ENCODE measurements around the gene CADM4. TPM values are rescaled to one million over a fixed set of nuclear protein-coding genes. Genes with fewer than 3 reads are reported as not detected.

Gene CADM4
- total RNA-seq, 4 donors from 2014 or later, result 2.6 to 4.5 (median 4.2) TPM

- ATAC-seq, result no peak
- DNase-seq, result no peak
- H3K36me3 ChIP-seq, result no peaks in the 10 kb centered on the region
- in situ Hi-C loops (cut with MboI; ENCODE audit: low sequenced_read_pairs in 4 of 4) (no loop called here), intact Hi-C loops (cut with DNase I; ENCODE audit: low total_unique reads) (no loop called here)
- H3K9me3 ChIP-seq, result no peaks in the 10 kb centered on the region
- TF ChIP-seq, protein P1, sequence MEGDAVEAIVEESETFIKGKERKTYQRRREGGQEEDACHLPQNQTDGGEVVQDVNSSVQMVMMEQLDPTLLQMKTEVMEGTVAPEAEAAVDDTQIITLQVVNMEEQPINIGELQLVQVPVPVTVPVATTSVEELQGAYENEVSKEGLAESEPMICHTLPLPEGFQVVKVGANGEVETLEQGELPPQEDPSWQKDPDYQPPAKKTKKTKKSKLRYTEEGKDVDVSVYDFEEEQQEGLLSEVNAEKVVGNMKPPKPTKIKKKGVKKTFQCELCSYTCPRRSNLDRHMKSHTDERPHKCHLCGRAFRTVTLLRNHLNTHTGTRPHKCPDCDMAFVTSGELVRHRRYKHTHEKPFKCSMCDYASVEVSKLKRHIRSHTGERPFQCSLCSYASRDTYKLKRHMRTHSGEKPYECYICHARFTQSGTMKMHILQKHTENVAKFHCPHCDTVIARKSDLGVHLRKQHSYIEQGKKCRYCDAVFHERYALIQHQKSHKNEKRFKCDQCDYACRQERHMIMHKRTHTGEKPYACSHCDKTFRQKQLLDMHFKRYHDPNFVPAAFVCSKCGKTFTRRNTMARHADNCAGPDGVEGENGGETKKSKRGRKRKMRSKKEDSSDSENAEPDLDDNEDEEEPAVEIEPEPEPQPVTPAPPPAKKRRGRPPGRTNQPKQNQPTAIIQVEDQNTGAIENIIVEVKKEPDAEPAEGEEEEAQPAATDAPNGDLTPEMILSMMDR (IDR thresholded peaks at IDR 0.05 in 4 of 5, conservative IDR thresholded peaks at IDR 0.05 in 1 of 5), result no peak
- TF ChIP-seq POLR2A (IDR thresholded peaks at IDR 0.05), result no peak
- no peak overlapping the region for H3K27ac ChIP-seq
- H3K27me3 ChIP-seq, result no peaks in the 10 kb centered on the region
- peaks cover 8 to 19% of the 10 kb centered on the region in 2 donors for H3K4me1 ChIP-seq
- no peak overlapping the region for H3K4me3 ChIP-seq
Observed at GRCh38 chr19:43622956-43623355, 16.7 kb downstream of the CADM4 start.

GRCh38 chr19:43622070-43622469, 17.6 kb downstream of the CADM4 start:
- Histone ChIP-seq H3K27ac (no peak overlapping the region), H3K36me3 (no peaks in the 10 kb centered on the region), H3K4me1 (peaks cover 8 to 19% of the 10 kb centered on the region in 2 donors), H3K9me3 (no peaks in the 10 kb centered on the region), H3K27me3 (no peaks in the 10 kb centered on the region), H3K4me3 (no peak overlapping the region)
- TF ChIP-seq, protein P1 (IDR thresholded peaks at IDR 0.05 in 4 of 5, conservative IDR thresholded peaks at IDR 0.05 in 1 of 5), result no peak
- no peak for TF ChIP-seq POLR2A (IDR thresholded peaks at IDR 0.05)
- in situ Hi-C loops (cut with MboI; ENCODE audit: low sequenced_read_pairs in 4 of 4), result no loop called here
- ATAC-seq, result no peak
- intact Hi-C loops (cut with DNase I; ENCODE audit: low total_unique reads), result no loop called here
- DNase-seq, result no peak

GRCh38 chr19:43620061-43621001, 19.3 kb downstream of the CADM4 start:
- Histone ChIP-seq H3K4me3 (peak overlapping the region; percentile 82 to 99 (median 90)), H3K9me3 (no peaks in the 10 kb centered on the region), H3K27ac (peak overlapping the region; percentile 90 to 96 (median 94)), H3K27me3 (no peaks in the 10 kb centered on the region), H3K4me1 (peaks cover 8 to 19% of the 10 kb centered on the region in 2 donors), H3K36me3 (no peaks in the 10 kb centered on the region)
- ATAC-seq (no peak), DNase-seq (no peak)
- intact Hi-C loops (cut with DNase I; ENCODE audit: low total_unique reads) (loop anchor here (2.0 kb wide), 1 partner anchor 18 kb away; the partner anchor contains the start of gene CADM4), in situ Hi-C loops (cut with MboI; ENCODE audit: low sequenced_read_pairs in 4 of 4) (no loop called here)
- TF ChIP-seq, protein P1 (IDR thresholded peaks at IDR 0.05 in 4 of 5, conservative IDR thresholded peaks at IDR 0.05 in 1 of 5), result no peak
- TF ChIP-seq POLR2A (IDR thresholded peaks at IDR 0.05), result no peak

GRCh38 chr19:43619262-43620060, 20.2 kb downstream of the CADM4 start, which contains the start of gene ZNF428:
TSS of gene ZNF428 (minus strand) at chr19:43619629. CDS start at chr19:43614304, 5,325 bp downstream.
- intact Hi-C loops (cut with DNase I; ENCODE audit: low total_unique reads), result loop anchor here (1.0 to 5.0 kb wide), 3 partner anchors 19 to 47 kb away; partner anchors contain the start of genes CADM4, IRGQ and ZNF576
- DNase-seq (peak; percentile 70 to 84), ATAC-seq (peak; percentile 88 to 91)
- peak within 1 kb of the TSS; percentile 82 to 99 (median 90) for H3K4me3 ChIP-seq
- H3K27ac ChIP-seq, result peak within 1 kb of the TSS; percentile 90 to 96 (median 94)
- H3K36me3 ChIP-seq, result no peaks in the 10 kb centered on the region
- no peaks in the 10 kb centered on the region for H3K9me3 ChIP-seq
- H3K4me1 ChIP-seq, result peaks cover 8 to 19% of the 10 kb centered on the region in 2 donors
- H3K27me3 ChIP-seq, result no peaks in the 10 kb centered on the region
- peak; percentile 75 to 77 for TF ChIP-seq POLR2A (IDR thresholded peaks at IDR 0.05)
- TF ChIP-seq, protein P1 (IDR thresholded peaks at IDR 0.05 in 4 of 5, conservative IDR thresholded peaks at IDR 0.05 in 1 of 5), result no peak
- in situ Hi-C loops (cut with MboI; ENCODE audit: low sequenced_read_pairs in 4 of 4), result no loop called here

Data from gastrocnemius medialis (tissue), 4 donors.